IMR-90 (cell line): ENCODE measurements around the gene LGALS12. TPM values are rescaled to one million over a fixed set of nuclear protein-coding genes. Genes with fewer than 3 reads are reported as not detected.

Experiments used
- ATAC-seq: fragments of 200-7000 bp; cut with Tn5 transposase; 2 replicates; pipeline ENCODE4 v1.9.1; 2020; ENCODE audit warnings: low read depth, mild to moderate bottlenecking, moderate library complexity
- BruUV-seq: library from RNA; stranded (reverse); fragments of 400-500 nt; replicated peaks from 2 replicates; lab custom pipeline; 2021; lab: Mats Ljungman, UMichigan
- CTCF ChIA-PET: fragments of 300-600 bp; formaldehyde crosslinking; extraction: SDS; loops from one replicate; lab custom pipeline; 2021; ENCODE audit warnings: antibody characterized with exemption; lab: Yijun Ruan, JAX
- POLR2A ChIA-PET: fragments of 300-600 bp; sonication (Branson Sonifier 250); formaldehyde crosslinking; loops from one replicate; lab custom pipeline; 2022; ENCODE audit warnings: antibody characterized with exemption; ENCODE audit not compliant: unreplicated experiment; lab: Charles Lee
- DNase-seq: peaks from one replicate; pipeline ENCODE4 v3.0.0; 2013
- H2AFZ ChIP-seq: replicated peaks from 2 replicates; pipeline ENCODE3; 2013; ENCODE audit warnings: low read length, mild to moderate bottlenecking; ENCODE audit not compliant: poor library complexity
- H2AK5ac ChIP-seq: 2 replicates; pipeline ENCODE4 v1.6.1; 2013; ENCODE audit warnings: low read depth, low read length, inconsistent platforms
- H2AK9ac ChIP-seq: replicated peaks from 2 replicates; pipeline ENCODE3; 2013; ENCODE audit warnings: mild to moderate bottlenecking, low read depth, low read length, moderate library complexity; ENCODE audit not compliant: poor library complexity
- H2BK120ac ChIP-seq: 2 replicates; pipeline ENCODE4 v1.6.1; 2013; ENCODE audit warnings: low read depth, low read length, inconsistent platforms
- H2BK15ac ChIP-seq: 3 replicates; pipeline ENCODE4 v1.6.1; 2013; ENCODE audit warnings: low read depth, low read length, inconsistent platforms
- H2BK20ac ChIP-seq: 2 replicates; pipeline ENCODE4 v1.6.1; 2013; ENCODE audit warnings: low read depth, mild to moderate bottlenecking, inconsistent platforms, low read length, moderate library complexity
- H2BK5ac ChIP-seq: 2 replicates; pipeline ENCODE4 v1.6.1; 2013; ENCODE audit warnings: mild to moderate bottlenecking, low read depth, low read length, inconsistent platforms; ENCODE audit not compliant: poor library complexity, severe bottlenecking
- H3K14ac ChIP-seq: replicated peaks from 2 replicates; pipeline ENCODE4 v1.6.1; 2013; ENCODE audit warnings: low read depth, low read length, inconsistent platforms
- H3K18ac ChIP-seq: 2 replicates; pipeline ENCODE4 v1.6.1; 2013; ENCODE audit warnings: low read depth, low read length, control low read depth
- H3K23ac ChIP-seq: 2 replicates; pipeline ENCODE4 v1.6.1; 2013; ENCODE audit warnings: low read depth, low read length, inconsistent platforms
- H3K27ac ChIP-seq: 2 replicates; pipeline ENCODE4 v1.5.1; 2013; ENCODE audit warnings: mild to moderate bottlenecking, control low read depth, low read length; ENCODE audit not compliant: insufficient read depth
- H3K27me3 ChIP-seq: 2 replicates; pipeline ENCODE4 v1.6.1; 2013; ENCODE audit warnings: low read length; ENCODE audit not compliant: control insufficient read depth, insufficient read depth
- H3K36me3 ChIP-seq: 2 replicates; pipeline ENCODE4 v1.6.1; 2013; ENCODE audit warnings: low read length, mixed read lengths; ENCODE audit not compliant: control insufficient read depth, insufficient read depth
- H3K4ac ChIP-seq: 2 replicates; pipeline ENCODE4 v1.6.1; 2013; ENCODE audit warnings: low read depth, low read length, inconsistent platforms
- H3K4me1 ChIP-seq: 2 replicates; pipeline ENCODE4 v1.6.1; 2013; ENCODE audit warnings: low read length, mixed read lengths; ENCODE audit not compliant: control insufficient read depth, insufficient read depth
- H3K4me2 ChIP-seq: 2 replicates; pipeline ENCODE4 v1.6.1; 2013; ENCODE audit warnings: low read depth, mild to moderate bottlenecking, control low read depth, low read length, moderate library complexity
- H3K4me3 ChIP-seq: 2 replicates; pipeline ENCODE4 v1.5.1; 2013; ENCODE audit warnings: low read depth, mild to moderate bottlenecking, control low read depth, low read length, moderate library complexity; ENCODE audit not compliant: insufficient read depth
- H3K56ac ChIP-seq: 2 replicates; pipeline ENCODE4 v1.6.1; 2013; ENCODE audit warnings: low read length, inconsistent platforms; ENCODE audit not compliant: insufficient read depth; ENCODE audit errors: extremely low read depth
- H3K79me1 ChIP-seq, 2 experiments: 2 replicates each; pipeline ENCODE4 v1.6.1; 2013; ENCODE audit warnings: low read length in 2 of 2, inconsistent platforms in 1 of 2, low read depth in 1 of 2
- H3K9ac ChIP-seq: 2 replicates; pipeline ENCODE4 v1.6.1; 2013; ENCODE audit warnings: low read depth, low read length, control low read depth
- H3K9me1 ChIP-seq: 2 replicates; pipeline ENCODE4 v1.6.1; 2013; ENCODE audit warnings: low read length, inconsistent platforms; ENCODE audit not compliant: insufficient read depth
- H3K9me3 ChIP-seq: 2 replicates; pipeline ENCODE4 v1.6.1; 2013; ENCODE audit warnings: low read length; ENCODE audit not compliant: control insufficient read depth, insufficient read depth
- H4K20me1 ChIP-seq: 2 replicates; pipeline ENCODE4 v1.6.1; 2013; ENCODE audit warnings: low read length, inconsistent platforms; ENCODE audit not compliant: insufficient read depth
- H4K5ac ChIP-seq: 2 replicates; pipeline ENCODE4 v1.6.1; 2013; ENCODE audit warnings: mild to moderate bottlenecking, low read depth, low read length, control low read depth
- H4K8ac ChIP-seq, 2 experiments: 2 replicates each; pipeline ENCODE4 v1.6.1; 2013; ENCODE audit warnings: low read depth in 2 of 2, low read length in 2 of 2, control low read depth in 1 of 2, inconsistent platforms in 1 of 2
- H4K91ac ChIP-seq: 2 replicates; pipeline ENCODE4 v1.6.1; 2013; ENCODE audit warnings: low read depth, low read length, inconsistent platforms; ENCODE audit not compliant: insufficient read depth
- BHLHE40 ChIP-seq: fragments of 150-350 bp; IDR thresholded peaks from 2 replicates; pipeline ENCODE4 v1.6.1; 2016; ENCODE audit warnings: mild to moderate bottlenecking, low read depth, low read length
- CHD1 ChIP-seq: IDR thresholded peaks from 2 replicates; pipeline ENCODE4 v1.6.1; 2012; ENCODE audit warnings: low read depth, low read length, improper control_type of control experiment
- CTCF ChIP-seq: conservative IDR thresholded peaks from 2 replicates; pipeline ENCODE4 v1.5.1; 2012; ENCODE audit warnings: mild to moderate bottlenecking, low read depth, low read length, improper control_type of control experiment
- ELK1 ChIP-seq: fragments of 150-350 bp; IDR thresholded peaks from 2 replicates; pipeline ENCODE4 v1.6.1; 2016; ENCODE audit warnings: low read depth, mild to moderate bottlenecking, low read length, moderate library complexity, borderline replicate concordance
- FOS ChIP-seq: fragments of 150-350 bp; IDR thresholded peaks from 2 replicates; pipeline ENCODE4 v1.6.1; 2016; ENCODE audit warnings: low read depth, low read length
- MAFK ChIP-seq: IDR thresholded peaks from 2 replicates; pipeline ENCODE4 v1.6.1; 2012; ENCODE audit warnings: low read depth, low read length, improper control_type of control experiment
- MAZ ChIP-seq: IDR thresholded peaks from 2 replicates; pipeline ENCODE4 v1.6.1; 2012; ENCODE audit warnings: low read depth, mild to moderate bottlenecking, low read length, improper control_type of control experiment, moderate library complexity, borderline replicate concordance
- MXI1 ChIP-seq: IDR thresholded peaks from 2 replicates; pipeline ENCODE4 v1.6.1; 2012; ENCODE audit warnings: low read depth, mild to moderate bottlenecking, low read length, moderate library complexity, borderline replicate concordance
- NFE2L2 ChIP-seq: fragments of 150-350 bp; IDR thresholded peaks from 2 replicates; pipeline ENCODE4 v1.6.1; 2016; ENCODE audit warnings: low read depth, mild to moderate bottlenecking, low read length
- POLR2A ChIP-seq: IDR thresholded peaks from 2 replicates; pipeline ENCODE4 v1.6.1; 2012; ENCODE audit warnings: mild to moderate bottlenecking, low read depth, low read length
- RAD21 ChIP-seq: IDR thresholded peaks from 2 replicates; pipeline ENCODE4 v1.6.1; 2012; ENCODE audit warnings: low read length, improper control_type of control experiment
- RCOR1 ChIP-seq: IDR thresholded peaks from 2 replicates; pipeline ENCODE4 v1.6.1; 2012; ENCODE audit warnings: mild to moderate bottlenecking, low read length, improper control_type of control experiment; ENCODE audit not compliant: insufficient replicate concordance
- RFX5 ChIP-seq: IDR thresholded peaks from 2 replicates; pipeline ENCODE4 v1.8.0; 2012; ENCODE audit warnings: low read depth, mild to moderate bottlenecking, low read length, moderate library complexity
- SMC3 ChIP-seq: fragments of 150-350 bp; IDR thresholded peaks from 2 replicates; pipeline ENCODE4 v1.6.1; 2016; ENCODE audit warnings: low read depth, mild to moderate bottlenecking, antibody characterized with exemption, low read length, moderate library complexity
- WGBS, 2 experiments: methylation state at CpG; one replicate each; pipeline versions ENCODE4 v1.1.5 to v1.1.7; 2013; ENCODE audit warnings: missing lambda C conversion rate in 2 of 2; ENCODE audit not compliant: insufficient read length in 1 of 2; ENCODE audit errors: extremely low coverage in 2 of 2; 5-methylcytosine and 5-hydroxymethylcytosine counted together
- dilution Hi-C: fragments of 300-500 bp; cut with HindIII; formaldehyde crosslinking; loops from one replicate; pipeline ENCODE4 v1.14.3; 2018; ENCODE audit warnings: low sequenced_read_pairs; ENCODE audit not compliant: unreplicated experiment
- in situ Hi-C: fragments of 300-500 bp; cut with MboI; formaldehyde crosslinking; loops from 3 replicates; pipeline ENCODE4 v1.14.3; 2019; ENCODE audit warnings: low sequenced_read_pairs, inconsistent platforms, mixed read lengths
- intact Hi-C: fragments of 100-400 bp; cut with micrococcal nuclease; formaldehyde crosslinking; loops from 2 replicates; pipeline ENCODE4 v1.10.0; 2022
- polyA plus RNA-seq, 3 experiments: library from polyadenylated mRNA; depleted of rRNA; stranded (reverse); fragments of >200 nt; gene quantifications; 2 replicates each; pipeline ENCODE4 v1.2.3, GENCODE V29; 2012; ENCODE audit warnings: low replicate concordance in 1 of 3
- total RNA-seq: library from RNA; depleted of rRNA; stranded (reverse); fragments of >200 nt; gene quantifications from 2 replicates; pipeline ENCODE4 v1.2.3, GENCODE V29; 2012
- TF ChIP-seq, protein P1 (sequence below): fragments of 150-350 bp; IDR thresholded peaks from 2 replicates; pipeline ENCODE4 v1.6.1; 2017; ENCODE audit warnings: mild to moderate bottlenecking, antibody characterized with exemption, low read length, low read depth

Gene LGALS12
- total and polyA plus RNA-seq, 2 of the 4 experiments (the other 2 are of a cell fraction), result not detected

GRCh38 chr11:63488789-63489188 lies 17.1 kb upstream of the LGALS12 start:
- ATAC-seq, result no peak
- H2AFZ ChIP-seq, result no peak overlapping the region
- peaks cover 35% of the 10 kb centered on the region for H3K27me3 ChIP-seq
- dilution Hi-C loops (no loop called here), intact Hi-C loops (no loop called here), in situ Hi-C loops (loop anchor here (25.0 kb wide), 1 partner anchor 449 kb away; the partner anchor contains the start of gene NAA40)
- no peaks in the 10 kb centered on the region for H3K9me3 ChIP-seq
- H4K20me1 ChIP-seq, result no peaks in the 10 kb centered on the region
- H3K56ac ChIP-seq, result no peak overlapping the region
- H2BK120ac ChIP-seq, result no peak overlapping the region
- no peak overlapping the region for H3K27ac ChIP-seq
- ChIA-PET POLR2A (no interaction called here), CTCF (no interaction called here)
- no peak overlapping the region for H4K91ac ChIP-seq
- H3K4me1 ChIP-seq, result no peaks in the 10 kb centered on the region
- H2AK5ac ChIP-seq, result no peak overlapping the region
- TF ChIP-seq SMC3, result no peak
- TF ChIP-seq MAFK, result no peak
- no peak for TF ChIP-seq POLR2A
- TF ChIP-seq ELK1, result no peak
- no peak for TF ChIP-seq MAZ
- TF ChIP-seq RFX5, result no peak
- no peak for TF ChIP-seq RCOR1
- TF ChIP-seq FOS, result no peak
- no peak for TF ChIP-seq NFE2L2
- TF ChIP-seq CTCF, result no peak
- no peak for TF ChIP-seq RAD21
- TF ChIP-seq BHLHE40, result no peak
- TF ChIP-seq MXI1, result no peak
- TF ChIP-seq CHD1, result no peak
- TF ChIP-seq, protein P1, sequence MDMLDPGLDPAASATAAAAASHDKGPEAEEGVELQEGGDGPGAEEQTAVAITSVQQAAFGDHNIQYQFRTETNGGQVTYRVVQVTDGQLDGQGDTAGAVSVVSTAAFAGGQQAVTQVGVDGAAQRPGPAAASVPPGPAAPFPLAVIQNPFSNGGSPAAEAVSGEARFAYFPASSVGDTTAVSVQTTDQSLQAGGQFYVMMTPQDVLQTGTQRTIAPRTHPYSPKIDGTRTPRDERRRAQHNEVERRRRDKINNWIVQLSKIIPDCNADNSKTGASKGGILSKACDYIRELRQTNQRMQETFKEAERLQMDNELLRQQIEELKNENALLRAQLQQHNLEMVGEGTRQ, result no peak
- DNase-seq, result no peak
- H3K4me2 ChIP-seq, result no peak overlapping the region
- H3K79me1 ChIP-seq, result no peaks in the 10 kb centered on the region
- no TSS peak for BruUV-seq
- WGBS, 2 experiments, result no CpG with 5 or more reads among the region's 1 CpG
- H2BK15ac ChIP-seq, result no peak overlapping the region
- no peaks in the 10 kb centered on the region for H3K9me1 ChIP-seq
- H3K14ac ChIP-seq, result no peak overlapping the region
- H3K23ac ChIP-seq, result no peak overlapping the region
- H3K9ac ChIP-seq, result no peak overlapping the region
- H3K4me3 ChIP-seq, result no peak overlapping the region
- H4K5ac ChIP-seq, result no peak overlapping the region
- no peak overlapping the region for H3K18ac ChIP-seq
- H2BK20ac ChIP-seq, result no peak overlapping the region
- H4K8ac ChIP-seq, result no peak overlapping the region
- H2AK9ac ChIP-seq, result no peak overlapping the region
- no peak overlapping the region for H3K4ac ChIP-seq
- no peaks in the 10 kb centered on the region for H3K36me3 ChIP-seq
- H2BK5ac ChIP-seq, result no peak overlapping the region
